Brain microvascular endothelial cell (primary cell): ENCODE results near the gene TRNAU1AP.

Source experiments
- DNase-seq: peaks from one replicate; pipeline ENCODE4 v3.0.0-alpha.2; 2020
- H3K27ac ChIP-seq: fragments of 250-450 bp; sonication (Bioruptor Pico); 2 replicates; pipeline ENCODE4 v1.5.1; 2020; ENCODE audit warnings: mild to moderate bottlenecking, moderate library complexity
- H3K27me3 ChIP-seq: fragments of 250-450 bp; sonication (Bioruptor Pico); replicated peaks from 2 replicates; pipeline ENCODE4 v1.5.1; 2020; ENCODE audit warnings: mild to moderate bottlenecking
- H3K36me3 ChIP-seq: fragments of 250-450 bp; sonication (Bioruptor Pico); replicated peaks from 2 replicates; pipeline ENCODE4 v1.5.1; 2020; ENCODE audit warnings: mild to moderate bottlenecking
- H3K4me3 ChIP-seq: 2 replicates; pipeline ENCODE4 v1.5.1; 2011; ENCODE audit warnings: low read depth, mild to moderate bottlenecking, control low read depth, low read length, moderate library complexity
- in situ Hi-C: cut with HindIII; loops from 2 replicates; pipeline ENCODE4 v1.10.0; 2017; ENCODE audit warnings: low sequenced_read_pairs, low pct_ligation_motif_present
- TF ChIP-seq, protein P1 (sequence below): IDR thresholded peaks from 2 replicates; pipeline ENCODE4 v1.5.1; 2011; ENCODE audit warnings: low read depth, mild to moderate bottlenecking, moderate library complexity, low read length, control low read depth, inconsistent platforms; ENCODE audit errors: missing control alignments

TRNAU1AP gene

DNA sequence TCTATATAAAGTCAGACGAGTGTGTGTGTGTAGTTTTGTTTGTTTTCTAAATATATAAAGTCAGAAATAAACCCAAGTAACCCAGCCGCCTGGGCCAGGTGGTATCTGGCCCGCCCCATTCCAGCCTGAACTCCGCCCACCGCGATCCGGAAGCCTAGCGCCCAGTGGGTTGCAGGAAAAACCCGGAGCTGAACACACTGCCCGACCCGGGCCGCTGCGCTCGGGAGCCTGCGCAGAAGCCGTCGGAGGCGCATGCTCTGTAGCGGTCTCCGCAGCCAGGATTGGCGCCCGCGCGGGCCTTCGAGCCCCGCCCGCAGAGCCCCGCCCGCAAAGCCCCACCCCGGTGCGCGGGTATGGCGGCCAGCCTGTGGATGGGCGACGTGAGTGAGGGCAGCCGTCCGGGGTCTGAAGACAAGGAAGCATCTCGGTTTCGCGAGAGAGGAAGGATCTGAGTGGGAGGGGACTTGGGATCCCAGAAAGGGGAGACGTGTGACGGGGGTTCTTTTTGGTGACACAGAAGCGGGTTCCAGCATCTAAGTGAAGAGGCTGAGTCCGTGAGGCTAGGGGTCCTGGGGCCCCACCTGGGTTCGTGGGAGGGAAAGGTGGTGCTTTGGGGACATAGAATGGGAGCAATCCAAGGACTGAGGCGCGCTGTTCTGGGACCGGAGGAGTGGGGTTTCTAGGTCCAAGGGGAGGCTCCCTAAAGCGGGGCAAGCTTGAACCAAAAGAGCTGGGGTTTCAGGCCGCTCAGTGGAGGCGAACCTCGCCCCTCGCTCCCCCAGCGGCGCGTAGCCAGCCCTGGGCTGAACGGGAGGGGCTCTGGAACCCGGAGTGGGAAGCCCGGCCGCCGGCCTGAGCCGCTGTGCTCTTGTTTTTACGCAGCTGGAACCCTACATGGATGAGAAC is at the start of gene TRNAU1AP:
TSS of gene TRNAU1AP (plus strand) at position 328 of the 906 bp plus-strand sequence. CDS start at position 354, 26 bp downstream.
- in situ Hi-C loops: no loop called here
- Histone ChIP-seq H3K36me3 (peaks cover 4% of the 10 kb centered on the region), H3K27ac (peak within 1 kb of the TSS; percentile 42), H3K27me3 (no peaks in the 10 kb centered on the region), H3K4me3 (peak within 1 kb of the TSS; percentile 96)
- TF ChIP-seq, protein P1, sequence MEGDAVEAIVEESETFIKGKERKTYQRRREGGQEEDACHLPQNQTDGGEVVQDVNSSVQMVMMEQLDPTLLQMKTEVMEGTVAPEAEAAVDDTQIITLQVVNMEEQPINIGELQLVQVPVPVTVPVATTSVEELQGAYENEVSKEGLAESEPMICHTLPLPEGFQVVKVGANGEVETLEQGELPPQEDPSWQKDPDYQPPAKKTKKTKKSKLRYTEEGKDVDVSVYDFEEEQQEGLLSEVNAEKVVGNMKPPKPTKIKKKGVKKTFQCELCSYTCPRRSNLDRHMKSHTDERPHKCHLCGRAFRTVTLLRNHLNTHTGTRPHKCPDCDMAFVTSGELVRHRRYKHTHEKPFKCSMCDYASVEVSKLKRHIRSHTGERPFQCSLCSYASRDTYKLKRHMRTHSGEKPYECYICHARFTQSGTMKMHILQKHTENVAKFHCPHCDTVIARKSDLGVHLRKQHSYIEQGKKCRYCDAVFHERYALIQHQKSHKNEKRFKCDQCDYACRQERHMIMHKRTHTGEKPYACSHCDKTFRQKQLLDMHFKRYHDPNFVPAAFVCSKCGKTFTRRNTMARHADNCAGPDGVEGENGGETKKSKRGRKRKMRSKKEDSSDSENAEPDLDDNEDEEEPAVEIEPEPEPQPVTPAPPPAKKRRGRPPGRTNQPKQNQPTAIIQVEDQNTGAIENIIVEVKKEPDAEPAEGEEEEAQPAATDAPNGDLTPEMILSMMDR: no peak
- DNase-seq: peak; percentile 92

DNA sequence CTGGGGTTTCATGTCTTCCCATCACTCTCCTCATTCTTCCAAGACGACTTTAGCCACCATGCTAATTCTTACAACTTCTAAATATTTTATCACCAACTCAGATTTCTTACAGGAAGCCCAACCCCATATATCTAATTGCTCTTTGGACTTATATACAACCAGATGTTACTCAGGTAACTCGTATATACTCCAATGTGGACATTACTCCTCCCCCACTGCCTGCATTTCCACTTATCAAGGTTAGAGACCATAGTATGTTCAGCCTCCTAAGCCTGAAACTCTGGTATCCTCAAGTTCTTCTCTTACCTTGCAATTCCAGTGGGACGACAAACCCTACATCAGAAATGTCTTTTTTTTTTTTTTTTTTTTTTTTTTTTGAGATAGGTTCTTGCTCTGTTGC is 49.8 kb upstream of the TRNAU1AP start:
- in situ Hi-C loops: no loop called here

DNA sequence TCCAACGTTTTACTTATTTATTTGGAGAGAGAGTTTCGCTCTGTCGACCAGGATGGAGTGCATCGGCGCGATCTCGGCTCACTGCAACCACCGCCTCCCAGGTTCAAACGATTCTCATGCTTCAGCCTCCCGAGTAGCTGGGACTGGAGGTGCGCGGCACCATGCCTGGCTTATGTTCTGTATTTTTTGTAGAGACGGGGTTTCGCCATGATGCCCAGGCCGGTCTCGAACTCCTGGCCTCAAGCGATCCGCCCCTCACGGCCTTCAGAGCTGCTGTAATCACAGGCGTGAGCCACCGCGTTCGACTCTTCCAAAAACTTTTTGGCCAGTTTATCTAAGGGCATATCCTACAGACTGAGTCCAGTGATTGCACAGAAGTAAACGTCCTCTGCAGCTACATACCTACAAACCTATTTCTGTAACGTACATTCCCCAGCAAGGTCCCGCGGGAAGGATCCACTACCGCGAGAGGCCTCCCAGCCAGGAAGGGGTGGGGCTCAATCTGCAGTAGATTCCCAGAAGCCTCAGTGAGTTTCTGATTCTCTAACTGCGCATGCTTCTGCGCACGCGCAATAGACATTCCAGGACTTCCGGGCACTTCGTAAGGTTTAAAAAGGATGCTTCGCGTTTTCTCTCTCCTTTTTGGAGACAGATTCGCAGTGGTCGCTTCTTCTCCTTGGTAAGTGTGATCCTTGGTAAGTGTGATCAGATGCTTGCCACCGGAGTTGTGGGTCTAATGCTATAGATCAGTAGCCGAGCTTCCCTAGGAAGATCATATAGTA is 47.3 kb upstream of the TRNAU1AP start, which contains the start of gene RCC1:
TSS of gene RCC1 (plus strand) at position 638 of the 782 bp plus-strand sequence. CDS start 23,824 bp downstream, outside the sequence.
- Histone ChIP-seq H3K27ac (peak within 1 kb of the TSS; percentile 88), H3K27me3 (no peaks in the 10 kb centered on the region), H3K4me3 (peak within 1 kb of the TSS; percentile 96), H3K36me3 (peaks cover 45% of the 10 kb centered on the region)
- peak; percentile 99 for DNase-seq
- TF ChIP-seq, protein P1: no peak
- in situ Hi-C loops: no loop called here

More for the DNA sequence above, 49.8 kb upstream of the TRNAU1AP start:
- no peak for DNase-seq
- Histone ChIP-seq H3K36me3 (peaks cover 21% of the 10 kb centered on the region), H3K27ac (no peak overlapping the region), H3K27me3 (no peaks in the 10 kb centered on the region), H3K4me3 (no peak overlapping the region)
- TF ChIP-seq, protein P1: no peak

DNA sequence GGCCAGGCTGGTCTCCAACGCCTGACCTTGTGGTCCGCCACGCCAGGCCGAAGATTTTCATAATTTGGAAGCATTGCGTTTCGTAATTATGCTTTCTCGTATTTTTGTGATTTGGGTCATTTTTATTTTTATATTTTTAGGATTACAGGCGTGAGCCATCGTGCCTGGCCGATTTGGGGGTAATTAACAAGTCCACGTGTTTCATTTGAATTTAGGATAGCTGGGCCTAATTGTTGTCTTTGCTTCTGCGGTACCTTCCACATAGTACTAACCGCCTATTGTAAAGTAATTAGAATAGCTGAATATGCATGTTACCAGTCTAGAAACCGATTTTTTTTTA is 46.0 kb upstream of the TRNAU1AP start:
- no peak for DNase-seq
- Histone ChIP-seq H3K27me3 (no peaks in the 10 kb centered on the region), H3K4me3 (peak overlapping the region; percentile 96), H3K36me3 (peaks cover 58% of the 10 kb centered on the region), H3K27ac (peak overlapping the region; percentile 88)
- TF ChIP-seq, protein P1: no peak
- in situ Hi-C loops: no loop called here

DNA sequence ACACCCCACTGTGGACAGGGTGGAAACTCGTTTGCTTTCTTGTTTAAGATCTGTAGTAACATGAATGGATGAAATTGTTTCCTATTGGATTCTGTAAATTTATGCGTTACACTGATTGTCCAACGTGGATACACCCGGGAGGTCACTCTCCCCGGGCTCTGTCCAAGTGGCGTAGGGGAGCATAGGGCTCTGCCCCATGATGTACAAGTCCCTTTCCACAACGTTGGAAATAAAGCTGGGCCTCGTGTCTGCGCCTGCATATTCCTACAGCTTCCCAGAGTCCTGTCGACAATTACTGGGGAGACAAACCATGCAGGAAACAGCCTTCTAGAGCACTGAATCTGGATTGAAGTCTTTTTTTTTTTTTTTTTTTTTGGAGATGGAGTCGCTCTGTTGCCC is 45.6 kb upstream of the TRNAU1AP start:
- peak overlapping the region; percentile 96 for H3K4me3 ChIP-seq
- H3K27me3 ChIP-seq: no peaks in the 10 kb centered on the region
- H3K27ac ChIP-seq: peak overlapping the region; percentile 88
- TF ChIP-seq, protein P1: no peak
- H3K36me3 ChIP-seq: peaks cover 61% of the 10 kb centered on the region
- DNase-seq: no peak
- in situ Hi-C loops: no loop called here
